Activated CD8-positive, alpha-beta memory T cell treated with anti-CD3 and anti-CD28 coated beads for 1 hour (primary cell): ENCODE results near the gene ASPN.

Experiments
- DNase-seq, 2 donors: peaks; one replicate each; pipeline ENCODE4 v3.0.0-alpha.2; 2020; ENCODE audit warnings: low read depth in 1 of 2; ENCODE audit errors: extremely low read depth in 1 of 2

Gene ASPN

DNA sequence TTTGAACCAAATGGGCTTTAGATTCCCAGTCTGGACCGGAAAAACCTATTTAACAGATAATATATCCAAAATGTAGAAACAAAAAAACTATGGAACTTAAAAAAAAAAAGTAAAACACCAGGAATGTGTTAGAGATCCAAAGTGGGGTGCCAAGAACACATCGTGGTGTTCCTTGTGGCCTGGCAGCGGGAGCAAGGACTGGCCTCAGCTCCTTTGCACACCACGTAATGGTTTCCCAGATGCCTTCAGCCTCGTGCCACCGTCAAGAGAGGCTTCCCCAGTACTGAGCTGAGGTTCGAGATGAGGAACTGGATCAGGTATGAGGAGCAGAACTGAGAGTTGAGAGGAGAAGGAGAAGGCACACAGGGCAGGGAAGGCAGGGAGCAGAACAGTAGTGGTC is 3.5 kb downstream of the ASPN start:
- DNase-seq = no peak

DNA sequence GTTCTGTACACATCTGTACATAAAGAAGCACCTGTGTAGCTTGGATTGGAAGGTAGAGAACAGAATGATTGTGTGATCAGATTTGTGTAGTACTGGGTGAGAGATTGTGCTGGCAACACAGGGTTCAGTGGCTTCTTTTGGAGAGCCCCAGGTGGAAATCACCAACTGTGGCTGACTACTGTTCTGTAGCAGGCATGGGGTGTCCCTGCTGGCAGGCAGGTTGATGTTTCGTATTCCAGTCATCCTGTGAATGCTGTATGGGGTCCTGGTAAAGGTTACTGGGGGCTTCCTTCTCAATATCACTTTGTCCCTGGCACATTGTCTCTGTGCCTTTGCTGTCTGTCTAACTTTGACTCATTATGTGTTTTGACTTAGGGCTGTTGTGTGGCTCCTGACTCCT is 5.3 kb downstream of the ASPN start:
- no peak for DNase-seq

DNA sequence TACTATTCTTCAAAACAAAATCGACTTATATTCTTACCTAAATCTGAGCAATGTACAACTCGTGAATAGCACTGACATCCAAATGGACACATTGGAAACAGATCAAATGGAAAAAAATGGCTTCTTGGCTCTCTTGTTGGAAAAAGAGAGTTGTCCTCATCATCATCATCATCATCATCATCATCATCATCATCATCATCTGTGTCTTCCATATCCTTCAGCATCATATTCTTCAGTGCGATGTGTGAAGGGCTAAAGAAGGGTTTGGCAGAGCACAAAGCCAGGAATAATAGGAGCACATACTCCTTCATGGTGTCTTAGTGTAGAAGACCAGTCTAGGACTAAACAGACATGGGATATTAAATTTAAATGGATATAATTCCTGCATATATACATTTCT is 7.7 kb downstream of the ASPN start:
- no peak for DNase-seq

DNA sequence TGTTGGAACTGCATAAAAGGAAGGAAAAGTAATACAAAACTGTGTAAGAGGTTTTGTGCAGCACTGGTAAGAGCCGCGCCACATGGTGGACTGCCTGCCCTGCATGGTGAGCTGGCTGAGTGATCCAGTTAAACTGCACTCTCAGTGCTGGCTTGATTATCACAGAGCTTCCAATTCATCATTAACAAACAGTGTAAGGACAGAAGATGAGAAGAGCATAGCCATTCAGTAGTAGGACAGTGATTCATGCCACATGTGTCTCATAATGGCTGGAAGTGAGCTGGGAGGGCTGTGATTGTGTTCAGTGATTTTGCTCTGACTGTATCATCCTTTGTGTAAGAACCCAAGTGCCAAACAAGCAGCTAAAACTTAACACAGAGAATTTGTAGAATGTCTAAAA is 14.1 kb downstream of the ASPN start:
- no peak for DNase-seq

DNA sequence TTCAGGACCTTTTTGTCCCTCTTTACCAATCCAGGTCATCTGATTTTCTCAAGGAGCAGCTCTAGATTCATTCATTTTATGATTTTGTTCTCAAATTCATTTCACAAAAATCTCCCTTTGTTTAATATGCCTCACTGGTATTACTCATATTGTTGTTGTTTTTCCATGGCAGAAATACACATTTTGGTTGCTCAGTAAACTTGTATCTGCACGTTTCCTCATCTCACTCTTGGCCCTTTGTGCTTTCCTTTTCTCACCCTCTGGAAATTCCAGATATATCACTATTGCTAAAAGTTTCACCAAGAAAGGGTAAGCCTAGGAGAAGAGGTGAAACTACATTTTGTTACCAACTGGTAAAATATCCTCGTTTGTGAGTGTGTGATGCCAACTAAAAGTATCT is 14.8 kb downstream of the ASPN start:
- DNase-seq = no peak

DNA sequence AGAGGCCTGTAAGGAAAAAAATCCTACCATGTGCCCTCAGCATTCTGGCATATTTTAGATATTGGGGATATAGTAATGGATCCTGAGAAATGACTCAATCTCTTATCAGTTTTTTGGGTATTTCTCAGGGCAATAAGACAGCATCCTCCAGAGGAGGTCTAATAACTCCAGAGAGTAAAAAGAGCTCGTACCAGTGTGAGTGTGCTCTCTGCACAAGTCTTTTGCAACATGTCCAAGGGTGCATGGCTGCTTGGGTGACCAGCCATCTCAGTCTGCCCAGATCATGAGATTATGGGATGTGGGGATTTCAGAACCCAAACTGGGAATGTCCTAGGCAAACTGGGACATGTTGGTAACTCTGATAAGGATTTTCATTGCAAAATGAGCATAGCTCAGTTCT is 15.3 kb downstream of the ASPN start:
- no peak for DNase-seq

DNA sequence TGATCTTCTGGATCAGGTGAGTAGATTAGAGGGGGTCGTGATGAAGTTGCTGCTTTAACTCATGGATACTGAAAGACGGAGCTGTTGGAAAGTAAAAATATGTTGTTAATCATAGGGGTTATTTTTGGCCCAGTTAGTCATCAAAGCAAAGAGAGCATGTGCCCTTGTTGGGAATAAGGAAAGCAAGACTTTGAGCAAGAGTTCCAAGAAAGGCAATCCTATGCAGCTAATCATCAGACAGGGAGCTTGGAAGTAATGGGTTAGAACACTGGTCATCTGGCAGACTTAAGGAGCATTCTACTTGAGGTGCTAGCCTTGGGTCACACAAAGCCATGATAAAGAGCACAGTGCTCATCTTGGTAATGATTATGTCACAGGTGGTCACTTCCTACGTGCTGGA is 18.3 kb downstream of the ASPN start:
- DNase-seq = no peak

DNA sequence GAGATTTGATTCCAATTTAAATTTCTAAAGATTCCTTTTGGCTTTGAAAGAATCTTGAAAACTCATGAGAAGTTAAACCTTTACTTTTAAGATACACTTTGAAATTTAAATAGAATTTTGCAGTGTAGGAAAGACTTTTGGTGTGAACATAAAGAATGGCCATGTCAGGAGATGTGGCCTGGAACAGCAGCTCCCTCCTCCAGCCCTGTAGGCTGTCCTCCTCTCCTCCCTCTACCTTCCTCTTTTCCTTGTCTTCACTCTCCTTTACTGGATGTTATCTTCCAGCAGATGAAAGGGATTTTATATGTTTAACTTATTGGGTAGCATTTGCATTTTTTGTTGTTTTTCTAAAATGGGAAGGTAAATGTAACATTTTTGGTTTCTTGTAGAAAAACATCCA is 18.9 kb downstream of the ASPN start:
- no peak for DNase-seq

DNA sequence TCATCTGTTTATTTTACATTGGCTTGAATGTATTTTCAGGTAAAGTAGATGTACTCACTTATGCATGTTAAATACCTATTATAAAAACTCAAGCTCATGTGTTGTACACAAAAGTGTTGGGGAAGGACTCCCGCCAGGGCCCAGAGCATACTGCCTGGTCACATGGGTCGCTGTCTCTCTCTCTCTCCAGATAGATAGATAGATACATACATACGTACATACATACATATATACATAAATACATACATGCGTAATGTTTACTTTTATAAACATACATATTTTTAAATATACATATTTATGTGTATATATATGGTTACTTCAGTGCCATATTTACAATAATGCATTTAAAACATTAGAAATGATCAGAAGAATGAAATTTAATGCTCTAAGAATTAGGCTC is 24.7 kb downstream of the ASPN start:
- DNase-seq = no peak

DNA sequence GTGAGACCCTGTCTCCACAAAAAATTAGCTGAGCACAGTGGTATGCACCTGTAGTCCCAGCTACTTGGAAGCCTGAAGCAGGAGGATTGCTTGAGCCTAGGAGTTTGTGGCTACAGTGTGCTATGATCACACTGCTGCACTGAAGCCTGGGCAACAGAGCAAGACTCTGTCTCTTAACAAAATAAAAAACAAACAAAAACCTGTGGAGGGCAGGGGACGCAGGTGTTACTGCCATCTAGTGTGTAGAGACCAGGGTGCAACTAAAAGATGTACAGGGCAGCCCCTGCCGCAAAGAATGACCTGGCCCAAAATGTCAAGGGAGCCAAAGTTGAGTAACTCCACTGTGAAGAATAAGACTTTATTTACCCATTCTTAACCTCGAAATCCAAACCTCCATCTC is 27.1 kb downstream of the ASPN start:
- DNase-seq = no peak

DNA sequence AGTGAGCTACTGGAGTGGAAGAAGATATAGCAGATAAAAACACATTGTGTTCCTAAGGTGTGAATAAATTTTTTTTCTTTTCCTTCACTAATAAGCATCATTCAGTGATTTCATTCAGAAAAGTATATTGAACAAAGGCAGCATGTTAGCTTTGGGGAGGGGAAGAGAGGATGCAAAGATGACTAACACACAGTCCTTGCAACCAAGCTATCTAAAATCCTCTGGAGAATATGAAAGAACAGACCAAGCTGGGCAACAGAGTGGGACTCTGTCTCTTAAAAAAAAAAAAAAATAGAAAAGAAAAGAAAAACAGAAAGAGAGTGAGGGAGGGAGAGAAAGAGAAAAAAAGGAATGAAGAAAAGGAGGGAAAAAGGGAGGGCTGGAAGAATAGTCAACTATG is 35.8 kb downstream of the ASPN start:
- no peak for DNase-seq

DNA sequence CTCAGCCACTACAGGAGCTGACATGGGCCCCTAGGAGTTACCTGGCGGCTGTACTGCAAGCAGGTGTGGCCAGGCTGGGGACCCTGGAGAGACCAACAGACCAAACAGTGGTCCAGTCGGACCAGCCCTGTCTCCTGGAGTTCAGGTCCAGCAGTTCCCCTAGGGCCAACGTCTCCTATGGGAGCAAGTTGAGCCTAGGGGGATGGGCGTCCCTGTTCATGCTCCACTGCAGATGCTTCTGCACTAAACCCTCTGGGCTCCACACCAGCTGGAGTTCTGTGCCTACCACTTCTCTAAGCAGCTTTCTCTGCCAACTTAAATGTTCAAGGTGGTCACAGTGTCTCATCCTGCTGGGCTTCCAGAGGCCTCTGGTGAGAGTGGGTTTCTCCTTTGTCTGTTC is 37.5 kb downstream of the ASPN start:
- no peak for DNase-seq

DNA sequence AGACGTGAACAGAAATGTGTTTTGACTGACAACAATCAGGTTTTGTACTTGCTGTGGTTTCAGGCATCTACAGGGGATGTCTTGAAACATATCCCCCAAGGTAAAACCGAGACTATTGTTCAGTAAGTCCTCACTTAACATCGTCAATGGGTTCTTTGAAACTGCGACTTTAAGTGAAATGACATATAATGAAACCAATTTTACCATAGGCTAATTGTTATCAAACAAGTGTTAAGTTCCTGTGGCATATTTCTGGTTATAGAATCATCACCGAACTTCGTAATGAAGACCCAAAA is 41.6 kb downstream of the ASPN start:
- DNase-seq = no peak

DNA sequence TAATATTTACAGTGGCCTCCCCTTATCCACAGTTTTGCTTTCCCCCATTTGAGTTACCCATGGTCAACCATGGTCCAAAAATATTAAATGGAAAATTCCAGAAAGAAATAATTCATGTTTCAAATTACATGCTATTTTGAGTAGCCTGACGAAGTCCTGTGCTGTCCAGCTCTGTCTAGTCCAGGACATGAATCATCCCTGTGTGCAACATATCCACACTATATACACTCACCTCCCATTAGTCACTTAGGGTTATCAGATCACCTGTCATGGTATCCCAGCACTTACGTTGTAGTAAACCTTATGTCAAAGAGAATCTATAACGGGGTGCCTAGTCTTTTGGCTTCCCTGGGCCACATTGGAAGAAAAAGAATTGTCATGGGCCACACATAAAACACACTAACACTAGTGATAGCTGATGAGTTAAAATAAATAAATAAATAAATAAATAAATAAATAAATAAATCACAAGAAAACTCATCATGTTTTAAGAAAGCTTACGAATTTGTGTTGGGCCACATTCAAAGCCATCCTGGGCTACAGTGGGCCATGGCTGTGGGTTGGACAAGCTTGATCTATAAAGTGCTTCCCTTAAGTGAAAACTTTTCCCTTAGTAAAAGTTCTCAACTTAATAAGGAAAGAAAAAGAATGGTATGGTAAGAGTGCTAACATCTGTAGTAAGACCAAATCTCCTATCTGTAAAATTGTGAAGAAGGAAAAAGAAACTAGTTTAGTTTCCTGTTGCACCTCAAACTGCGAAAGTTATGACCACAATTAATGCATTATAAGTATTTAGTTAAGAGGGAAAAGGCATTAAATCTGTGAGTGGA is 42.2 kb downstream of the ASPN start:
- DNase-seq = no peak

DNA sequence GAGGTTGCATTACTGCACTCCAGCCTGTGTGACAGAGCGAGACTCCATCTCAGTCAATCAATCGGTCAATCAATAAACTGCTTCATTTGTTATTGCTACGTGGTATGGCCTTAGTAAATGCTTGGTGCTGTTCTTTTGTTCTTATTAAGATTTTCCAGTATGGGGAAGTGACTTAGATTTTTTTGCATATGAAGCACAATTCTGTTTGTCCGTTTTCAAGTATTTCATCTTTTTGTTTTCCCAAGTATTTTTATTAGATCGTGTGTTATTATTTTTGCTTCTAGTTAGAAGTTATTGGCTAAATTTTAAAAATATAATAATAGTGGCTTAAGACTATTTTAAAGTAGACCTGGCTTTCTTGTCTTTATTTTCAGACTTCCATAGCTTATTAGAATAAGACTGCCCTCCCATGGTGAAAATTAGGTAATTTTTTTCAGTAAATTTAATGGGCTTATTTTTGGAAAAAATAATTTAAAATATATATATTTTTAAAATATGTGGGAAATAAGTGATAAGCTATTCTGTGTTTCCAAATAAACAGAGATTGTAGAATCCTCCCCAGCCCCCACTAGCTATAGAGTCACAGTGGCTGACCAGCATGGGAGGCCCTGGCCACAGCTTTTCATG is 43.3 kb downstream of the ASPN start:
- DNase-seq = no peak

DNA sequence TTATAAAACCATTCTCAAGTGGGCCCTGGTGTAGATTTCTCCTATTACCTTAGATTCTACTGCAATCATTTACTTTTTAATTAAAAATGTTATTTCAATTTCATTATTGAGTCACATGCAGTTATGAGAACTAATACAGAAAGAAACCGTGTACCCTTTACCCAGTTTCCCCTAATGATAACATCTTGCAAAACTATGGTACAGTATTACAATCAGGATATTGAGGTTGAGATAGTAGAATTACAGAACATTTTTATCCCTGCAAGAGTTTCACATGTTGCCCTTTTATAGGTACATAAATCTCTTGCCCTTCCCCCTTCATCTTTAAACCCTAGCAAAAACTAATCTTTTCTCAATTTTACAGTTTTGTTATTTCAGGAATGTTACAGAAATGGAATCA is 47.0 kb downstream of the ASPN start:
- DNase-seq = no peak

DNA sequence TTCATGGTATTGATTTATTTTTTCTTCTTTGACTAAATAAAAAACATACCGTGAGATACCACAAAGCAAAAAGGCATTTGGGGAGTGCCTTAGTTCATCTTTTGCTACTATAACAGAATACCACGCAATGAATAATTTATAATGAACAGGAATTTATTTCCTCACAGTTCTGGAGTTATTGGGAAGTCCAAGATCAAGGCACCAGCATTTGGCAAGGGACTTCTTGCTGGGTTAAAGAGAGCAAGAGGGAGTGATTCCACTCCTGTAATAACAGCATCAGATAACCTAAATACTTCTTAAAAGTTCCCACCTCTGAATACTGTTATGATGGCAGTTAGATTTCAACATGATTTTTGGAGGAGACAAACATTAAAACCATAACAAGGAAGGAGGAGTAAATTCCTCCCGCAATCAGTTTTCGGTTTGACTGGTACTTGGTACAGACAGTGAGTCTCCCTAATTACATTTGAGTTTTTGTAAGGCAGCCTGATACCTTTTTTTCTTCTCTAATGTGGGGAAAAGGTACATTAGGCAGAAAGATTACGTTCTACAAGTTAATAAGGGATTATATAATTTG is 49.2 kb downstream of the ASPN start:
- DNase-seq = no peak

DNA sequence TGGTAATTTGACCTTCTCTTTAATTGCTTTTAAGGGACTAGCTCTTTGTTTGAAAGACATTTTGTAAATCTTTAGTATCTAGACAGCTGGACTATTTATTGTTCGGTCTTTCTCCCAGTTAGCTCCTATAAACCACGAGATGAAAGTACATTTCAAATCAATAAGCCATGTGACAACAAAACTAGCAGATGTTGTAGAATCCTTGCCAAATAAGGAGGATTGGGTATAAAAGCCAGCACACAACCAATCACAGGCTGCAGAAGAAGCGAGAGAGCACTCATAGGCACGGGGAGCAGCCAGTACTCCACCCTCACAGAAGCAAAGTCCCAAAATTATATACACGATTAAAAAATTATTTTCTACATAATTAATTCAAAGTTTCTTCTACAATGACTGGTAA is 50.0 kb downstream of the ASPN start:
- no peak for DNase-seq

DNA sequence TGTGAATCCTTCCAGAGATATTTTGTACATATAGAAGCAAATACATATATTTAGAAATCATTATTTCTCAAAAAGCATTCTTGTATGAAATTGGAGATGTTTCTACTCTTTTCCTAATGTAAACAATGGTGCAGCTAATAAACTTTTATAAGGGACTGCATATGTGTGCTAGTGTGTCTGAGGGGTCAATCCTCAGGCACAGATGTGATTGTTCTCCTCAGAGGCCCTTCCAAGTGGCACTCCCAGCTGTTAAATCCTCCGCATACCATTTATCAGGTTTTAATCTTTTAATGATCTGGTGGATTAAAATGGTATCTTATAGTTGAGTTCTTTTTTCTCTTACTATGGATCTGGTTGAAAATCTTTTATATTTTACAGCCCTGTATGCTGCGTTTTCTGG is 52.5 kb downstream of the ASPN start:
- DNase-seq = no peak

DNA sequence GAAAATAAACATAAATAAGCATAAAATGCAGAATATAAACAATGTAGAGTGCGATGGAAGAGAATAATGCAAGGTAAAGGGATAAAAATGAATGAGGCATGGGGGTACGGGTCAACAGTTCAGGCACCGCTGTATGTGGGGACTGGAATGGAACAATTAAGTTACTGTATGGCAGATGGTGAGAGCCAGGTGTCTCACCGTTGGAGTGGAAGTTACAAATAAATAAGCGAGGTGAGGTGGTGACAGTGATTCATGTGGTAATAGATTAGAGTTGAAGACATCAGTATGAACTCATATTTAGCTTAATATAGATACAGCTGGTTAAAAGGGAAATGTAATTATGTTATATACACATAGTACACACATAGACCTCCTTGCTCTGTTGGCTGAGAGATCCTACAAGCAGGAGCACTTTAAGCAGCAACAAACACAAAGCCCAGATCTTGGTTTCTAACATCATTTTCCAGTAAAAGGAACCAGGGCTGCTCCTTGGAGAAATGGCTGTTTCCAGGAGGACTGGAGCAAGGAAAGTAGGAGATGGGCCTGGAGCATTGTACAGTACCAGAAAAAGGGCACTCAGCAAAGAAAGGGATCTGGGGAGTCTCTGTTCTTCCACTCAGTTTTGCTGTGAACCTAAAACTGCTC is 55.7 kb downstream of the ASPN start:
- DNase-seq = no peak

DNA sequence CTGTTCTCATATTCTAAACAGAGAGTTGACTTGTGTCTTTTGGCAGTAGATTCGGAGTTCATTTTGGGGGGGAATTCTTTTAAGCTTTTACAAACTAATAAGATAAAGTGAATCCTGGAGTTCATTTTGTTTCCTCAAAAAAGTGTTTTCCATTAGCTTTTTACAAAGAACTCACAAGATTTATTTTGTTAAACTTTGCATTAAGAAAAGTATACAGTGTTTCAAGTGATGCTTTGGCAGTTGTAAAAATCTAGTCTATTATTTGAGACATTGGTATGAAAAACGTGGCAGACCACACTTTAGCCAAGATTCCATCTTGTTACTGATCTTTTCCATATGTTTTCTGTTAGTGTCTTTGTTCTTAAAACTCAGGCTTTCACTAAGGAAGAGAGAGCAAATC is 56.8 kb downstream of the ASPN start:
- DNase-seq = no peak

DNA sequence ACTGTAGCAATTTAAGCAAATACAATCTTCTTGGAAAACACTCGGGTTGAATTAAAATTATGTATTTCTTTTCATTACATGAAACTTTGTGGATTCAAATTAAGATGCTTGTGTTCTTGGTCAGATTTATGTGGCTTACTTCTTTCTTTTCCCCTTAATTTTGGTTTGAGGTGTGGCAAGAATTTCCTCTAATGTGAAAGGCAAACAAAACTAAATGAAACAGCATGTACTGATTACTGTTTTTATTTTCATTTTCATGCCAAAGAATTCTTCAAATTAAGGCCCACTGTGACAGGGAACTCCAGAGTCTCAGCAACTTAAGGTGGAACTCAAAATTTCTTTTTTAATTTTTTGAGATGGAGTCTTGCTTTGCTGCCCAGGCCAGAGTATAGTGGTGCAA is 58.0 kb downstream of the ASPN start, which contains the start of gene OMD:
TSS of gene OMD (minus strand) at position 132 of the 400 bp plus-strand sequence. CDS start 6,913 bp downstream, outside the sequence.
- no peak for DNase-seq
